ENCODE data around the gene PGAP6.
"Not testable (repeated sequence)": the region's sequence is repeated elsewhere in the genome, so short reads cannot be mapped to it uniquely, and the experiment has no call there.

PGAP6 gene

DNA sequence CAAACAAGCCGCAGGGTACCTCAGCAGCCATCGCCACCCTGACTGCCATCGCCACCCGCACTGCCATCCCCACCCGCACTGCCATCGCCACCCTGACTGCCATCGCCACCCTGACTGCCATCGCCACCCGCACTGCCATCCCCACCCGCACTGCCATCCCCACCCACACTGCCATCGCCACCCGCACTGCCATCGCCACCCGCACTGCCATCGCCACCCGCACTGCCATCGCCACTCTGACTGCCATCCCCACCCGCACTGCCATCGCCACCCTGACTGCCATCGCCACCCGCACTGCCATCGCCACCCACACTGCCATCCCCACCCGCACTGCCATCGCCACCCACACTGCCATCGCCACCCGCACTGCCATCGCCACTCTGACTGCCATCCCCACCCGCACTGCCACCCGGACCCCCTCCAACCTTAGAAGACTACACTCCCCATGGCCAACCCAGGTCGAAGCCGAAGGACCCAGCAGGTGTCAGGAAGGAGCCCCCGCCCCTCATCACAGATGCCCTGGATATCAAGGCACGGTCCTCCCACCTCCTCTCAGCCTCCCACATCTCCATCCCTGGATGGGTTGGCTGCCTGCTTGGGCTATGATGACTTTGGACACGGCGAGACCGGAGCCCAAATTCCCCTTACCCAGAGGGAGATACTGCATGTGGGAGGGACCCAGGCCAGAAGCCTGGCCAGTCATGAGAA lies 3.5 kb downstream of the PGAP6 start:
- not testable (repeated sequence) for DNase-seq (ENCODE audit: low read depth)

DNA sequence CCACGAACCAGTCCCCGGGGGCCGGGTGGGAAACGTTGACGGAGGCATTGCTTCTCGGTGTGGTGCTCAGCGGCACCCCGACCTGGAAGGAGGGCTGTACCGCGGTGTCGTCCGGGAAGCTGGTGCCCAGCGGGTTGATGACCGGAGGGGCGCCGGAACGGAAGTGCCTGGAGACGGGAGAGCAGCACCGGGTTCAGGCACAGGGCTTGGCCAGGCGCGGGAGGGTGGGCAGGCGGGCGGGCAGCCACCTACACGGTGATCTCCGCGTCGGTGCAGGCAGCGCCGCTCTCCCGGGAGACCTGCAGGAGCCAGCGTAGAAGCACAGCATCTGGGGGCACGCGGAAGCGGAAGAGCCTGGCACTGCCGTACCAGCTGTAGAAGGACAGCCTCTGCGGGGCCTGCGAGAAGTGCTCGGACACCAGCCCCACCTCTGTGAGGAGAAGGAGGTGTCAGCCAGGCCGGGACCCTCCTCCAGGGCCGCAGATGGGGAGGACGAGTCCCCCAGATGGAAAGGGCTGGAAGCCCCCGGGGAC lies 4.3 kb downstream of the PGAP6 start:
- DNase-seq (ENCODE audit: low read depth): no peak

- DNase-seq (ENCODE audit: low read depth): no peak
Measured at GRCh38 chr16:376817-377418, 4.9 kb downstream of the PGAP6 start.

- no peak for DNase-seq (ENCODE audit: low read depth)
Measured at GRCh38 chr16:375927-376816, 5.6 kb downstream of the PGAP6 start.

- DNase-seq (ENCODE audit: low read depth): no peak
Measured at GRCh38 chr16:375212-375611, 6.6 kb downstream of the PGAP6 start.

DNA sequence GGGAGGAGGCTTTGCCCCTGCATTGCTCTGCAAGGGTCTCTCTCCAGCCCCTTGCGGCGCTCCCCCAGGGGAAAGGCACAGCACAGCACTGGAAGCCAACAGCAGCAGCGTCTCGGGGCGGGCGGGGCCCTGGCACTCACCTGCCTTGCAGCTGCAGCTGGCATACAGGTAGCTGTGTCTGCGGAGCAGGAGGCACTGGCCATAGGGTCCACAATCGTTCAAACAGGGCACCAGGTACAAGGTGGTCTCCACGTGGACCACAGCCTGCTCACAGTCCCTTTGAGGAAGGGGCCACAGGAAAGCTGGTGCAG lies 7.2 kb downstream of the PGAP6 start:
- no peak for DNase-seq (ENCODE audit: low read depth)

DNA sequence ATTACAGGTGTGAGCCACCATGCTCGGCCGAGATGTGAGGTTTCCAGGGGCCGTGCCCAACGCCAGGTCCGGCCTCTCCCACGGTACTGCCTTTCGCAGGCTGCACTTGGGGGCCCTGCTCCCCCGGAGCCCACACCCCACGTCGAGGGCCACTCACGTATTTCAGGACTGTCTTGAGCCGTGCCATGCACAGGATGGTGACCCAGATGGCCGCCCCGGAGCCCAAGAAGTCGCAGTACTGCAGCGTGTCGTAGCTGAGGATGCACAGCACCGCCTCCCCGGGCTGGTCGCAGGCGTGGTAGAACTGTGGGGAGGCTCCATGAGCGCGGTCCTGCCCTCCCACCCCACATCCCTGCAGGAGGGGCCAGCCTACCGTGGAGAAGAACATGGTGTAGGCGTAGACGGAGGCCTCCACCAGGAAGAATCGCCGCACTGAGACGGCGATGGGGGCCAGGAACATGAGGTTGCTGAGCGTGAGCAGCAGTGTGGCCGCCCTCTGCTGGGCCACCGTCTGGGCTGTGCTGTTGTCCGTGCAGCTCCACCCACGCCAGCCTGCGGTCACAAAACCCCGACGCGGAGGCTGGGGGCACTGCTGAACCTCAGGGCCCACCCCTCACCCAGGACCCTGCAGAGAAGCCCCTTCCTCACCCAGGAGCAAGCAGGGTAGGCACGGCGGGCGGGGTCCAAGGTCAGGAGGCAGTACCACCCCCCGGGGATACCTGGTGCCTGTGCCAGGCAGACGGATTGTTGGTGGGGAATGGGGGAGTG lies 7.7 kb downstream of the PGAP6 start:
- DNase-seq (ENCODE audit: low read depth): no peak

GRCh38 chr16:373020-373598 lies 8.7 kb downstream of the PGAP6 start:
- no peak for DNase-seq (ENCODE audit: low read depth)

GRCh38 chr16:372302-372983 lies 9.3 kb downstream of the PGAP6 start:
- no peak for DNase-seq (ENCODE audit: low read depth)

DNA sequence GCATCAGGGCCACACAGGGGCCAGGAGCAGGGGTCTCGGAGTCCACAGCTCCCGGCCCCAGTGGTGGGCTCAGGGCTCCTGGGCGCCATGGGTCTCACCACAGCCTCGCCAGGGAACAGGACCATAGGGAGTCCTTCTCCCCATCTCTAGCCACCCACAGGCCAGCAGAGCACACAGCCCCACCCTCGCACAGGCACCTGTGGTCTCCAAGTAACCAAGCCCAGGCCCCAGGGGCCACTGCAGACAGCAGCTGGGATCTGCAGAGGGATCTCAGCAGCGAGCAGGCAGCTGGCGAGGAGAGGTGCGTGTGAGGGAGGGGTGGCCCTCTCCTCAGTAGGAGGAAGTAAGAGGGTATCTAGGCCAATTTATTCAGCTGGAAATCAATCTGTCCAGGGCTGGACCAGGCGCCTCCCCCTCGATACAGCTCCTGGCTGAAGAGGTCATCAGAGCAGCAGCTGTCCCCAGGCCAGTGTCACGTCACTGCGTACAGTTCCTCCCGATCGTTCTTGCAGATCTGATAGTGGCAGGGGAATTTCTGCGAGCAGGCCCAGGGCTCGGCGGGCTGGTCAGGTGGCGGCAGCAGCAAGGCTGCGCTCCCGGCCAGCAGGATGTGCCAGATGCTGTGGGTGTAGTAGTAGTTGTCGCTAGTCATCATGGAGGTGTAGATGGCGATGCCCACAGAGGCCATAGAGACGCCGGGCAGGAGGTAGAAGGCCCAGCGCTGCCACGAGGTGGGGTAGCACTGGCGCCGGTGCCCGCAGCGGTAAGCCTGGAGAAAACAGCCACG lies 10.1 kb downstream of the PGAP6 start:
- DNase-seq (ENCODE audit: low read depth): no peak

- no peak for DNase-seq (ENCODE audit: low read depth)
Measured at GRCh38 chr16:370979-371514, 10.7 kb downstream of the PGAP6 start.

DNA sequence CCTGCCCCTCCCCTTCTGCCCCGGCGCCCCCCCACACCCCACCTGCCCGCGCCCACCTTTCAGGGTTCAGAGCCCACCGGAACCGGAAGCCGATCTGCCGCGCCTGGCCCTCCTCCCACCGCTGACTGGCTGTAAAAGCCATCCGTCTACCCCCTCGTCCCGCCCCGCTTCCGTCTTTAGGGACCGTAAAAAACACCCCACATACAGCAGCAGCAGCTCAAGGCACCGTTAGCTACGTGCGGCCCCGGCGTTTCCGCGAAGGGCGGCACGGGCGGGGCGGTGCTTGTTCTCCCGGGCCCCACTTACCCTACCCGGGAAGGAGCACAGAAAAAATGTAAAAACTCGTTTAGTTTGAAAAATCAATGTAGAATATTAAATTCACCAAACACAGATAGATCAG lies 11.3 kb downstream of the PGAP6 start, which contains the start of gene MRPL28:
Gene MRPL28 (minus strand): TSS at position 96 of the 400 bp plus-strand sequence. CDS start 320 bp downstream, outside the sequence.
- DNase-seq (ENCODE audit: low read depth): peak; percentile 81

DNA sequence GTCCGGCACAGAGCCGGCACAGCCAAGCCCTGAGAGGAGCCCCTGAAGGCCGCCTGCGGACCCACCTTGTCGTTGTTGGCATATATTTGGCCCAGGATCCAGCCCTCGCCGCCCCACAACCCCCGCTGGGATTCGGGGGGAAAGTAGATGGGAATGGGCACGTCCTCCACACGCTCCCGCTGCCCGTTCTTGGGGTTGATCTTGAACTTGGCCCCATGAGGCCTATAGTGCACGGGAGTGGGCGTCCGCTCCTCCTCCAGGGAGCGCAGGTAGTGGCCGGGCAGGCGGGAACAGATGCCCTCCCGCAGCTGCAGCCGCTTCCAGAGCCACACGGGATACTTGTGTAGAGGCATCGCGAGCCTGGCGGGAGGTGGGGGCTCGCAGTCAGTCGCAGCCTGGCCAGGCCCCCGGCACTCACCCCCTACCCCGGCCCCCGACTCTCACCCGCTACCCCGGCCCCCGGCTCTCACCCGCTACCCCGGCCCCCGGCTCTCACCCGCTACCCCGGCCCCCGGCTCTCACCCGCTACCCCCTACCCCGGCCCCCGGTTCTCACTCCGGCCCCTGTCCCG lies 11.8 kb downstream of the PGAP6 start:
- DNase-seq (ENCODE audit: low read depth): no peak

DNA sequence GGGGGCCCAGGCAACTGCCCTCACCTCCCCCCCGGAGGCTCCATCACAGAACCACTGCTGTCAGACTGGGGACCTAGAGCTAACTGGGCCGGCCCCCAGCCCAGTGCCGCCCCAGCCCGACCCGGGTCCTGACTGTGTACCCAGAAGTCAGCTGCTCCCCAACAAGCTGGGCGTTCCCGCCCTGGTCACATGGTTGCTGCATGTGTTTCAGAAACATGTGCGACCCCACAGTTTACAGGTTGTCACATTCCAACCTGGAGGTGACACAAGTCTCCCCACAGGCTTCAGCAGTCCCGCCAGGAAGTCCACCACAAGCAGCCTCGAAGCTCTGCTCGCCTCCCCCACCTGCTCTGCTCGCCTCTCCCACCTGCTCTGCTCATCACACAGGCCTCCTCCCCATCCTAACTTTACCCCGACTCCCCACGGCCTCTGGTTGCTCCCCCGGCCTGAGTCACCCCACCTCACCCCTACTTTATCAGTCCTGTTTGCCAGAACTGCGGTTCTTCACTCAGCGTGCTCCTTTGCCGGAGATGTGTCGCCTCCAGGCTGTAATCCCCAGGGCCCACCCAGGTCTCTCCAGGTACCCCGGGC lies 12.4 kb downstream of the PGAP6 start:
- no peak for DNase-seq (ENCODE audit: low read depth)

- DNase-seq (ENCODE audit: low read depth): no peak
Measured at GRCh38 chr16:368388-369158, 13.2 kb downstream of the PGAP6 start.

DNA sequence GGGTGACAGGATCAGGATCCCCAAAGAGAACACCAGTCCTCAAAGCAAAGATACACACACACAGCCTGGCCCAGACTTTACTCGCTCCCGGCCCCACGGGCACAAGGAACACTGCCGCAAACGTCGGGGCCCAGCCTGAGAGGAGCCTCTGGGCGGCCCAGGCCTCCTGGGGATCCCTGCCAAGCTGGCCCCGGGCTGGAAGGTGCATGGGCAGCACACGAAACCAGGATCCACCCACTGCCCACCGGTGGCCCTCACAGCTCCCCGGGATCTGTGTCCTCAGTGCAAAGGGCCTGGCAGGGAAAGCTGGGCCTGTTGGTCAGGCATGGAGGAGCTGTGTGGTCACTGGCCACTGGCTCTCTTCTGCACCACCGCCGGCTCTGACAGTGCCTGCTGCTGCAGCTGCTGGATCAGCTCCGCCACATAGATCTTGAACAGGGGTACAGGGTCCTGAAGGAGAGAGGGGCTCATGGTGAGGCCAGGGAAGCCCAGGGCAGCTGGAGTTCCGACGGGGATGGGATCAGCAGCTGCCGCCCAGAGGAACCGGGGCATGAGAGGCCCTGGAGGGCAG lies 14.4 kb downstream of the PGAP6 start:
- DNase-seq (ENCODE audit: low read depth): no peak

GRCh38 chr16:366476-366875 lies 15.3 kb downstream of the PGAP6 start:
- no peak for DNase-seq (ENCODE audit: low read depth)

All from stimulated activated CD8-positive, alpha-beta memory T cell treated with anti-CD3 and anti-CD28 coated beads, Interleukin-15, amount 100 ng/mL, for 24 hours (primary cell).